Ovary (tissue), 9 donors: Measurements from ENCODE around the gene HECTD3. TPM values are rescaled to one million over a fixed set of nuclear protein-coding genes. Genes with fewer than 3 reads are reported as not detected.

ENCODE experiments used
- DNase-seq, 5 donors: peaks; one replicate each; pipeline ENCODE4 v3.0.0-alpha.2; 2019 to 2020
- H3K27ac ChIP-seq, 2 donors: fragments of 200-600 bp; one replicate each; pipeline versions ENCODE4 v1.5.1 to v1.8.0; 2019 to 2022
- H3K27me3 ChIP-seq: fragments of 200-600 bp; one replicate; pipeline ENCODE4 v1.8.0; 2022
- H3K36me3 ChIP-seq: fragments of 200-600 bp; sonication (generic); one replicate; pipeline ENCODE4 v1.5.1; 2019
- H3K4me1 ChIP-seq: one replicate; pipeline ENCODE4 v1.8.1; 2013; ENCODE audit warnings: mild to moderate bottlenecking, moderate library complexity; ENCODE audit not compliant: insufficient read depth
- H3K4me3 ChIP-seq: fragments of 200-600 bp; sonication (generic); one replicate; pipeline ENCODE4 v1.5.1; 2017
- H3K9me3 ChIP-seq, 2 donors: fragments of 200-600 bp in 1 of 2; sonication (generic) in 1 of 2; one replicate each; pipeline versions ENCODE4 v1.5.1 to v1.8.1; 2013 to 2019; ENCODE audit warnings: mild to moderate bottlenecking in 1 of 2, moderate library complexity in 1 of 2
- CTCF ChIP-seq, 3 donors: fragments of 450-650 bp in 2 of 3; fragments of 200-600 bp in 1 of 3; IDR thresholded peaks; one replicate each; pipeline versions ENCODE4 v1.5.1 to v1.8.0; 2016 to 2022; ENCODE audit warnings: antibody characterized with exemption in 3 of 3, mild to moderate bottlenecking in 1 of 3
- EP300 ChIP-seq: sonication (generic); formaldehyde crosslinking; IDR thresholded peaks from one replicate; pipeline ENCODE4 v1.6.1; 2017; ENCODE audit warnings: antibody characterized with exemption
- POLR2A ChIP-seq: fragments of 450-650 bp; IDR thresholded peaks from one replicate; pipeline ENCODE4 v1.6.1; 2017; ENCODE audit warnings: antibody characterized with exemption, mild to moderate bottlenecking, moderate library complexity
- WGBS, 3 donors: extraction: QIAGEN DNeasy Blood & Tissue Kit in 1 of 3; methylation state at CpG; one replicate each; pipeline versions ENCODE4 v1.1.5 to v1.1.7; 2013 to 2017; 5-methylcytosine and 5-hydroxymethylcytosine counted together
- intact Hi-C, 4 donors: fragments of 100-400 bp; cut with DNase I; formaldehyde crosslinking; loops; one replicate each; pipeline versions ENCODE4 v1.11.0 to v1.15.1; 2022 to 2023
- polyA plus RNA-seq, 2 donors: library from polyadenylated mRNA; stranded (reverse); fragments of 200-250 nt in 1 of 2; fragments of 350-450 nt in 1 of 2; fragmentation: Illumina TruSeq in 1 of 2; extraction: RNeasy Lipid Tissue Mini Kit (QIAGEN cat#74804) in 1 of 2; gene quantifications; one replicate each; pipeline ENCODE4 v1.2.3, GENCODE V29; 2013 to 2014
- total RNA-seq, 7 donors: library from RNA; depleted of rRNA in 2 of 7; stranded (reverse); fragments of >200 nt in 2 of 7; fragmentation: NEBNext Ultra II Directional in 3 of 7; extraction: Animal tissue kit (Norgen Biotek cat#: 25700) in 3 of 7; gene quantifications; one replicate each; pipeline versions ENCODE4 v1.1.0 to v1.2.4, GENCODE V29; 2016 to 2023
- donor health status: DM: no; HTN: no; CAD: no; lungs with moderate emphysema.
- donor health status: DM: no; HTN: no; CAD: no.
- donor health status: Bipolar disorder and iron deficiency.
- donor health status: DM: yes; HTN: yes; CAD: no.
- donor health status: DM: no; HTN: no; CAD: no.
- donor health status: DM: yes; HTN: yes; CAD: no.

The HECTD3 gene
- total and polyA plus RNA-seq, 9 donors = 20.9 to 46.0 (median 36.1) TPM

GRCh38 chr1:45007311-45007710 lies 3.8 kb downstream of the HECTD3 start:
- no peaks in the 10 kb centered on the region for H3K9me3 ChIP-seq
- H3K27me3 ChIP-seq = no peaks in the 10 kb centered on the region
- H3K4me3 ChIP-seq = no peak overlapping the region
- intact Hi-C loops = loop anchor here in 1 of 4 donors (10.0 kb wide), 1 partner anchor 163 kb away; the partner anchor contains the start of gene PTCH2
- DNase-seq = no peak
- H3K4me1 ChIP-seq = peaks cover 7% of the 10 kb centered on the region
- H3K27ac ChIP-seq = no peak overlapping the region
- TF ChIP-seq CTCF (IDR thresholded peaks at IDR 0.05) = no peak
- no peak for TF ChIP-seq EP300
- 80 to 86% (median 81%) methylated on average over 11 of the region's 11 CpGs for WGBS, 3 donors
- H3K36me3 ChIP-seq = peaks cover 3% of the 10 kb centered on the region

- DNase-seq = no peak
- no peak overlapping the region for H3K27ac ChIP-seq
- peaks cover 3% of the 10 kb centered on the region for H3K36me3 ChIP-seq
- H3K9me3 ChIP-seq = no peaks in the 10 kb centered on the region
- H3K4me3 ChIP-seq = no peak overlapping the region
- H3K4me1 ChIP-seq = peaks cover 3% of the 10 kb centered on the region
- no peak for TF ChIP-seq CTCF (IDR thresholded peaks at IDR 0.05)
- TF ChIP-seq POLR2A = no peak
- TF ChIP-seq EP300 = no peak
- 87 to 89% (median 88%) methylated on average over 6 of the region's 6 CpGs for WGBS, 3 donors
- intact Hi-C loops = loop anchor here in 1 of 4 donors (10.0 kb wide), 1 partner anchor 161 kb away; the partner anchor contains the start of gene PTCH2
- H3K27me3 ChIP-seq = no peaks in the 10 kb centered on the region
These were observed 5.4 kb downstream of the HECTD3 start for GRCh38 chr1:45005761-45006160.

- Histone ChIP-seq H3K4me3 (no peak overlapping the region), H3K4me1 (no peaks in the 10 kb centered on the region), H3K36me3 (peaks cover 3% of the 10 kb centered on the region), H3K27ac (no peak overlapping the region), H3K27me3 (no peaks in the 10 kb centered on the region), H3K9me3 (no peaks in the 10 kb centered on the region)
- DNase-seq = no peak
- intact Hi-C loops = loop anchor here in 1 of 4 donors (10.0 kb wide), 1 partner anchor 160 kb away; the partner anchor contains the start of gene PTCH2
- 78 to 82% (median 80%) methylated on average over 7 of the region's 7 CpGs for WGBS, 3 donors
- TF ChIP-seq EP300 = no peak
- no peak for TF ChIP-seq POLR2A
- TF ChIP-seq CTCF (IDR thresholded peaks at IDR 0.05) = no peak
These were observed 6.7 kb downstream of the HECTD3 start for GRCh38 chr1:45004281-45004920.

GRCh38 chr1:45003741-45004140 lies 7.4 kb downstream of the HECTD3 start:
- no peaks in the 10 kb centered on the region for H3K4me1 ChIP-seq
- H3K9me3 ChIP-seq = no peaks in the 10 kb centered on the region
- 86 to 89% (median 86%) methylated on average over 14 of the region's 14 CpGs for WGBS, 3 donors
- DNase-seq = no peak
- no peaks in the 10 kb centered on the region for H3K27me3 ChIP-seq
- no peak overlapping the region for H3K4me3 ChIP-seq
- no peak for TF ChIP-seq POLR2A
- TF ChIP-seq EP300 = no peak
- TF ChIP-seq CTCF (IDR thresholded peaks at IDR 0.05) = no peak
- intact Hi-C loops = loop anchor here in 1 of 4 donors (10.0 kb wide), 1 partner anchor 159 kb away; the partner anchor contains the start of gene PTCH2
- peaks cover 3% of the 10 kb centered on the region for H3K36me3 ChIP-seq
- H3K27ac ChIP-seq = no peak overlapping the region
